Right ventricle myocardium superior (tissue), 1 donor: ENCODE results near the gene RBM17. TPM values are rescaled to one million over a fixed set of nuclear protein-coding genes. Genes with fewer than 3 reads are reported as not detected.
"Not testable (repeated sequence)": the region's sequence is repeated elsewhere in the genome, so short reads cannot be mapped to it uniquely, and the experiment has no call there.

ENCODE experiments used
- ATAC-seq: fragments of 200-7000 bp; cut with Tn5 transposase; one replicate; pipeline ENCODE4 v1.9.1; 2020; ENCODE audit warnings: mild to moderate bottlenecking; ENCODE audit not compliant: poor library complexity
- DNase-seq: peaks from one replicate; pipeline ENCODE4 v3.0.0-alpha.2; 2020
- intact Hi-C: fragments of 100-400 bp; cut with DNase I; formaldehyde crosslinking; loops from one replicate; pipeline ENCODE4 v1.11.2; 2022
- total RNA-seq: library from RNA; stranded (reverse); fragmentation: NEBNext Ultra II Directional; extraction: Animal tissue kit (Norgen Biotek cat#: 25700); gene quantifications from one replicate; pipeline ENCODE4 v1.2.1, GENCODE V29; 2021
- donor health status: DM: no; HTN: yes; CAD: no; lungs with severe emphysema.

RBM17 gene
- total RNA-seq, 1 donor from 2014 or later: 64.3 TPM

- no peak for DNase-seq
- intact Hi-C loops: no loop called here
These were observed 52.7 kb downstream of the RBM17 start for GRCh38 chr10:6141296-6142151.

GRCh38 chr10:6142186-6142585 lies 53.4 kb downstream of the RBM17 start:
- intact Hi-C loops, ATAC-seq, DNase-seq: not testable (repeated sequence)

More at GRCh38 chr10:6141296-6142151, 52.7 kb downstream of the RBM17 start:
- ATAC-seq: no peak

GRCh38 chr10:6142644-6143043 lies 53.8 kb downstream of the RBM17 start:
- DNase-seq: no peak
- intact Hi-C loops: no loop called here

GRCh38 chr10:6143181-6143580 lies 54.3 kb downstream of the RBM17 start:
- DNase-seq (no peak), ATAC-seq (no peak)
- intact Hi-C loops: no loop called here

More at GRCh38 chr10:6142644-6143043, 53.8 kb downstream of the RBM17 start:
- no peak for ATAC-seq

- intact Hi-C loops: loop anchor here (5.0 kb wide), 1 partner anchor 37 kb away; no protein-coding TSS in a partner anchor
- ATAC-seq (peak; percentile 97), DNase-seq (peak; percentile 97)
These were observed 55.8 kb downstream of the RBM17 start for GRCh38 chr10:6144406-6145165.

- DNase-seq: no peak
- peak; percentile 43 for ATAC-seq
- intact Hi-C loops: loop anchor here (5.0 kb wide), 1 partner anchor 38 kb away; no protein-coding TSS in a partner anchor
These were observed 56.5 kb downstream of the RBM17 start for GRCh38 chr10:6145166-6145987.

GRCh38 chr10:6146013-6146785 lies 57.4 kb downstream of the RBM17 start:
- no peak for ATAC-seq
- DNase-seq: no peak
- intact Hi-C loops: loop anchor here (5.0 kb wide), 1 partner anchor 39 kb away; no protein-coding TSS in a partner anchor

GRCh38 chr10:6146921-6147320 lies 58.1 kb downstream of the RBM17 start:
- intact Hi-C loops: loop anchor here (5.0 kb wide), 1 partner anchor 40 kb away; no protein-coding TSS in a partner anchor
- no peak for DNase-seq
- no peak for ATAC-seq

- intact Hi-C loops: loop anchor here (5.0 kb wide), 1 partner anchor 41 kb away; no protein-coding TSS in a partner anchor
- DNase-seq (no peak), ATAC-seq (no peak)
These were observed 59.4 kb downstream of the RBM17 start for GRCh38 chr10:6148251-6148701.

- ATAC-seq: no peak
- intact Hi-C loops: loop anchor here (5.0 kb wide), 1 partner anchor 42 kb away; no protein-coding TSS in a partner anchor
- DNase-seq: no peak
These were observed 60.1 kb downstream of the RBM17 start for GRCh38 chr10:6148908-6149307.

GRCh38 chr10:6151087-6151977 lies 62.5 kb downstream of the RBM17 start:
- peak; percentile 86 for ATAC-seq
- intact Hi-C loops: no loop called here
- peak; percentile 79 for DNase-seq

GRCh38 chr10:6153845-6154244 lies 65.0 kb downstream of the RBM17 start:
- no peak for ATAC-seq
- intact Hi-C loops: no loop called here
- DNase-seq: no peak

GRCh38 chr10:6154566-6154965 lies 65.7 kb downstream of the RBM17 start:
- intact Hi-C loops: no loop called here
- ATAC-seq: no peak
- DNase-seq: no peak

- DNase-seq (no peak), ATAC-seq (no peak)
- intact Hi-C loops: no loop called here
These were observed 69.4 kb downstream of the RBM17 start for GRCh38 chr10:6158276-6158675.

GRCh38 chr10:6161921-6162320 lies 73.1 kb downstream of the RBM17 start:
- intact Hi-C loops: no loop called here
- no peak for DNase-seq
- ATAC-seq: no peak

- intact Hi-C loops: no loop called here
- DNase-seq: no peak
- no peak for ATAC-seq
These were observed 73.9 kb downstream of the RBM17 start for GRCh38 chr10:6162589-6163356.
